ENCODE results near the gene IYD.

Gene IYD

GRCh38 chr6:150368762-150369161, at the start of gene IYD:
Gene IYD (plus strand): TSS chr6:150369012. CDS start chr6:150369032, 20 bp downstream.
- no peak for DNase-seq (ENCODE audit: low read depth in 2 of 2)

GRCh38 chr6:150319924-150320323, 48.9 kb upstream of the IYD start:
- DNase-seq (ENCODE audit: low read depth in 2 of 2): no peak

- DNase-seq (ENCODE audit: low read depth in 2 of 2): no peak
Measured at GRCh38 chr6:150320442-150320841, 48.4 kb upstream of the IYD start.

DNA sequence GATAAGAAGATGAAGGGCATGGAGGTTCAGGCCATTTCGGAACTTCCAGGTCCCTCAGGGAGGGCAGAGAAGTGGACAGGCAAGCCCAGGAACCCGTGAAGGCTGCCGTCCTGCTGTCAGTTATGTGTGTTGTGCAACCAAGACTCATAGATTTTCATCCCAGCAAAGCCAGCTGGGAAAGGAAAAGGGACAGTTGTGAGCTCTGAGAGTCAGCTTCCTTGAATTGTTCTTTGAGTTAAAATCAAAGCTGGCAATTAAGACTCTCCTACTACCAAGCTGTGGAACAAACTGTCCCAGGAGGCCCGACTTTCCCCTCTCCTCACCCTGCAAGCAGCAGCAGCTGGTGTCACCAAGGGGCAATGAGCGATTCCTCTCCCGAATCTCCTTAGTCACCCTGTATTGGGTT, 46.3 kb upstream of the IYD start:
- no peak for DNase-seq (ENCODE audit: low read depth in 2 of 2)

DNA sequence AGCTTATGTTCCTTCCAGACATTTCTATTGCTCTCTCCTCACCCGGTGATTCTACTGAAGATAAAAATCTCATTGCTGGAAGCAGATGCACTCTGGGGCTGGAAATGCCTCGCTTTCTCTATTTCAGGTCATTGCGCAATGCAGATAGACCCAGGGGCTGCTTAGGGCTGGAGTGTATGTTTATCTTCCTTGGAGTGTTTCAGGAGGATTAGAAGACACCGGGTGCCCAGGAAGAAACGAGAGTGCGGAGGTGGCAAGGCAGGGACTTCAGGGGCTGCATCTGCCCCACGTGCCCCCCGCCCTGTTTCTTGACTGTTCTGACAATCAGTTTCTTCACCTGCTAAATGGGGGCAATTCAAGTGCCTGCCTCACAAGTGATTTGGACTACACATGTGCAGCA, 45.6 kb upstream of the IYD start:
- DNase-seq (ENCODE audit: low read depth in 2 of 2): no peak

DNA sequence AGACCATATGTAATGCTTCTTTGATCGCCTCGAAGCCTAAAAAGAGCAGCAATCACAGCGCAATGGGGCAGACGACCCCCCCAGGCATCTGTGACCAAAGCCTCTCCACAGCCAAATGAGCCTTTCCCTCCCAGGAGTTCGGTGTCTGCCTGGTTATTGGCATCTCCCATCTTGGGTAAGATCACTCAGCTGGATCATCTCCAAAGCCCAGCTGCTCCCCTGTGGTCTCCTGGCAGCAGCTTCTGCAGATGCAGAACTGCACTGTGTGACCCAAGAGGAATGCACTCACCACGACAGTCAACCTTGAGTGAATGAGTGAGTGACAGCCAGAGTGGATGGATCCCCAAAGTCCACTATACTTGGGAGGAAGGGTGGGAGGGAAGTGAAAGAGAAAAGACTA, 44.8 kb upstream of the IYD start:
- no peak for DNase-seq (ENCODE audit: low read depth in 2 of 2)

DNA sequence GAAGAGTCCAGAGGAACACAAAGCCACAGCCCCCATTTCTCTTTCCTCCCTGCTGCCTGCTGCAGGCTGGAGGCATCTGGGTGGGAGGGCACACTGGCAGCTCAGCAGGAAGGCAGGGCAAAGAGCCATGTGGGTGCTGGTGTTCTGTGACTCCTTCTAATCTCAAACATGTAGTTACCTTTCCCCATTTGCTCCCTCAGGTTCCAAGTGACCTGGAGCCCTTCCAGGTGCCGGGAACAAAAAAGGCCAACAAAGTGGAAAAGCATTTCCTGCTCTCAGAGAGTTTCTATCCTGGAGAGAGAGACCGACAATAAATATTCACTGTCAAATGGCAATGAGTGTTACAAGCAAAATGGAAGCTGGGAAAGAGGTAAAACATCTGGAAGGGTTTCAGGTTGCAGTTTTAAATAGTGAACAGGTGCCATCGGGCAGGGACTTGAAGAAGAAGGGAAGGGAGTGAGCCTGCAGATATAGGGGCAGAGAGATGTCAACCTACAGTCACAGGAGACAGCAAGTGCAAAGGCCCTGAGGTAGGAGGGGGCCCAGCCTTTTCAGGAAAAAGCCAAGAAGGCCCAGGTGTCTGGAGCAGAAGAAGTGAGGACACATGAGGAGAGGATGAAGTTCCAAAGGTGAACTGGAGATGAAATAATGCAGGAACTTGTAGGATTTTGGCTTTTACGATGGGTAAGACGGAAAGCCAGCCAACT, 43.6 kb upstream of the IYD start:
- no peak for DNase-seq (ENCODE audit: low read depth in 2 of 2)

- no peak for DNase-seq (ENCODE audit: low read depth in 2 of 2)
Measured at GRCh38 chr6:150327117-150327774, 41.6 kb upstream of the IYD start.

DNA sequence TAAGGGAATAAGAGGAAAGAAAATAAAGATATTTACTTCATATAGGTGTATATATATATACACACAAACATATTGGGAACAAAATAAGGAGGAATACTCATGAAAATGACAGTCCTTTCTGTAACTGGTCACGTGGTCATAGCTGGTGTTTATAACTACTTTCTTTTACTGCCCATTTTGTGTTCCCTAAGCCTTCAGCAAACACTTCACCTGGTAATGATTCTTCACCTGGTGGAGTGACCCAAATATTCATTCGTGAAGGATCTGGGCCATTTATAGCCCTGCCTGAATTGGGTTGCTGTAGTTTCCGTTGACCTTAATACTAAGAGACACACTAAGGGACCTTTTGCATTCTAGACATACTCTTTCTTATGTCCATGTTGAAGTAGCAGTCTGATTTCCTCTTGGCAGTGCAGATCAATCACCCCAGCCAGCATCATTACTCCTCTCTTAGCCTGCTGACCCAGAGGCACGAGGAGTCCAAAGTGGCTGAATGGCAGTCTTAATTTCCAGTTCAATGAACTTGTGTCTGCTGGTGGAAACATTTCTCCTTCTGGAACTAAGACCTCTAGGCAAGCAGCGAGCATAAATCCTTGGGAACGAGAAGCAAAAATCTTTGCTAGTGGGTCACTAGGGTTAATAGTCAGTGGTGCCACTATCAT, 39.9 kb upstream of the IYD start:
- no peak for DNase-seq (ENCODE audit: low read depth in 2 of 2)

- DNase-seq (ENCODE audit: low read depth in 2 of 2): no peak
Measured at GRCh38 chr6:150331344-150331743, 37.5 kb upstream of the IYD start.

DNA sequence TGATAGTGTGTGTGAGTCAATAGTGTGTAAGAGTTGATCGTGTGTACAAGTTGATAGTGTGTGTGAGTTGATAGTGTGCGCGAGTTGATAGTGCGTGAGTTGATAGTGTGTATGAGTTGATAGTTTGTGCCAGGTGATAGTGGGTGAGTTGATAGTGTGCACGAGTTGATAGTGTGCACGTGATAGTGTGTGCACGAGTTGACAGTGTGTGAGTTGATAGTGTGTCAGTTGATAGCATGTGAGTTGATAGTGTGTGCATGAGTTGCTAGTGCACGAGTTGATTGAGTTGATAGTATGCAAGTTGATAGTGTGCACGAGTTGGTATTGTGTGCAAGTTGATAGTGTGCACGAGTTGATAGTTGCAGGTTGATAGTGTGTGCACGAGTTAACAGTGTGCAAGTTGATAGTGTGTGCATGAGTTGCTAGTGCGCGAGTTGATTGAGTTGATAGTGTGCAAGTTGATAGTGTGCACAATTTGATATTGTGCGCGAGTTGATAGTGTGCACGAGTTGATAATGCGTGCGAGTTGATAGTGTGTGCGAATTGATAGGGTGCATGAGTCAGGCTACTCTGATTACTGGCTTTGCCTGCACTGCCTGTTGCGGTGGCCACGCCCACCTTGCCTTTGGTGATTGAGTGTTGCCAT, 35.8 kb upstream of the IYD start:
- no peak for DNase-seq (ENCODE audit: low read depth in 2 of 2)

DNA sequence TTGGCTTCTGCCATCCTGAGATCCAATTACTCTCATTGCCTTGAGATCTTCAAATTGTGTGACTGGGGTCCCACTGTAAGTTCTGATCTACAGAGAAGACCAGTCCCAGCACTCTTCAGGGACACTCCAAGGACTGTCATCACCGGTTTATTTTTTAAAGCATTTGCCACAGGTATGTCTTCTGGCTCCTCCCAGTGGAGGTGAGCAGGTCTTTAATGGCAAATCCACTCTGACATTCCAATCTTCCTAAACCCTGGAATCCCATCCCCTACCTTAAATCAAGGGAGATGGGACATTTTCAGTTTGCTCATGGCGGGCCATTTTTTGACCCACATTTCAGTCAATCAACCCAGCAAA, 35.2 kb upstream of the IYD start:
- no peak for DNase-seq (ENCODE audit: low read depth in 2 of 2)

DNA sequence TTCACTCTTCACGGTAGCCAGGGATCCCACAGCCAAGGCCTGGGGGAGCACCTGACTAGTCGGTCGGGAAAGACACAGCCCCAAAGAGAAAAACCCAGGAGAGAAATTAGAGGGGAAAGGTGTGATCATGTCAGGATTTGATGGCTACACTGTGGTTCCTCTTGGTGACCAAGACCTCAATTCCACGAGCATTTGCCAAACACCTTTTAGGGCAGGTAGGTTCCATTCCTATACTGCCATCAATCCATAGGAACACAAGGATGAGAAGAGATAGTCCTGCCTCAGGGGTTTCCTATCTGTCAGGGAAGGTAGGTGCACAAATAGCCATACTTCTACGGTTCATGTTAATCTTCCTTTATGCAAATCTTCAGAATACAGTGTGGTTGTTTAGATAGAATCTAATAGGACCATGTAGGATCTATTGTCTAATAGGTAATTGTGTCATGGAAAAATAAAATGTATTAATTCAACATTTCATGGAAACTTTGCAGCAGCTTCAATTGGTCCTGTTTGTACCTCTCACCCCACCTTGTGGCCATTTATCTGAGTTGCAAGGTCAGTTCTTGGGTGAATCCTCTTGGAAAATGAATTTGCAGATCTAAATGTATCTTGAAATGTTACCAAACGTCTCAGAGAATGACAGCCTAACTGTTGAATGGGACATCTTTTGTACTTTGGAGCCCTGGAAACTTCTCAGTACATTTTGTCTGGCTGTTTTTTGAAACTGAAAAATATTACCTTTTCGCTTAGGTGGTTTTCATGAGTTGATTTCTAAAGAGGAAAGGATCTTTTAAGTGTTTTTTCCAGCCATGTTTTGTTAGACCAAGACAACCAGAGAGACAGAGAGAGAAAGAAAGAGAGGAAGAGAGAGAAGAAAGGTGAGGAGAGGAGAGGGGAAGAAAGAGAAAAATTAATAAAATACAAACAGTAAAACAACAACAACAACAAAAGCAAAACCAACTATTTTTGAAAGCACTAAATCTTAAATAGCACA, 33.7 kb upstream of the IYD start:
- peak; percentile 6 to 19 for DNase-seq (ENCODE audit: low read depth in 2 of 2)

GRCh38 chr6:150336299-150336698, 32.5 kb upstream of the IYD start:
- DNase-seq (ENCODE audit: low read depth in 2 of 2): no peak

DNA sequence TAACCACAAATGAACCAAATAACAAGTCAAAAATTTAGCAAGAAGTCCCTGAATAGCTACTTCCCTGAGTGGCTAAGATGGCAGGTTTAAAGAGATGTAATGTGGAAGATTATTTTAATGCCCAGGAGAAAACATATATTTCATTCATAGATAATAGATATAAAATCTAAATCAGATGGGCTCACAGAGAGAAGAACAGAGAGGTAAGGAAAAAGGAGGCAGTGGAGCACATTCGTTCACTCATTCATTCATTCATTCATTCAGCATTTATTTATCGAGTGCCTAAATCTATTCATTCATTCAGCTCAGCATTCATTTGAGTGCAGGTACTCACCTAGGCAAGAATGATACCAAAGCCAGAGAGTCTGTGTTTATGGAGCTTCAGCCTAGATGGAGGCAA, 32.1 kb upstream of the IYD start:
- no peak for DNase-seq (ENCODE audit: low read depth in 2 of 2)

GRCh38 chr6:150342126-150342525, 26.7 kb upstream of the IYD start:
- no peak for DNase-seq (ENCODE audit: low read depth in 2 of 2)

DNA sequence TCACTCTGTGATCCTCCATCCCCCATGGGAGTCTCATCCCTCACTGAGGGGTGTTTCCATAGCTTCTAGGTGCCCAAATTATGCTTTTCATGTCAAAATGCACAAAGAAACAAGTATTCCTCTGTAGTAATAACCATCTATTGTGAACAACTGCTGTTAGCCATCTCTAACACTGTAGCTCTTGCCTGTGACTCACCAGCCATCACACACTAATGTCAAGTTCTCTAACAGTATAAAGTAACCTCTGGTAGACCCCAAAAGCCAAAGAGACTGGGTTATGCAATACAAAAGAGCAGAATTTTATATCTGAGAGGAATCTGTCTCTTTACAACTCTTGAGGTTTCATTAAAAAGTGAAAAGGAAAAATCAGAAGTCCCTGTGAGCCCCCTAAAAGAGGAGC, 25.4 kb upstream of the IYD start:
- DNase-seq (ENCODE audit: low read depth in 2 of 2): no peak

DNA sequence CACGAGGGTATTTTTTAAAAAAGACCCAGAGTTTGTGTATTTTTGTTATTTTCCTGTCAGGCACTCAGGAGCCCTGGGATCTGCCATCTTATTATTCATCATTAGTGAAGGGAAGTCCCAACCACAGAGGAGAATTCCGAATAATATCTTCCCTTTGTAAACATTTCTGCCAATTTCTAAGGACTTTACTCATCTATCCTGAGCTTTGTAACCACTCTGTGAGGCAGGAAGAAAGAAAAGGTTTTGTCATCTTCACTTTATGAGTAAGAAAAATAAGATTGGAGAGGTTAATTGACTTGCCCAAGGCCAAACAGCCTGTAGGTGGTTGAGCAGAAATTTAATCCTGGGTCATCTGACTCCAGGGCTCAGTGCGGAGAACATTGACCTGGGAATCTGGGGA, 23.0 kb upstream of the IYD start:
- no peak for DNase-seq (ENCODE audit: low read depth in 2 of 2)

DNA sequence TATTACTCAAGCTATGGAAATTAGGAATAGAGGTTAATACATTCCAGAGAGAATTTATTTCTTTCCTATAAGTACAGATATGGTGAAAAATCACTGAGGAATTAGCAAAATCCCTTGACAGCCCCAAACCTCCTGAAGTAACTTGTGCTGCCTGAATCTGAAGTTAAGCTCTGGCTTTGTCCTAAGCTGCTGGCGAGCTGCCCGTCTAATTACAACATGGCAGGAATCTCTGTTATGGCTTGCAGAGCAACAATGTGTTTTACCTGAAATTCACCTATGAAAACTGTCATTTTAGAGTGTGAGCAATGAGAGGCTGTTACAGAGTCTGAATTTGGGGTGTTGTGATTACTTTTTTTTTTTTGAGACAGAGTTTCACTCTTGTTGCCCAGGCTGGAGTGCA, 22.5 kb upstream of the IYD start:
- no peak for DNase-seq (ENCODE audit: low read depth in 2 of 2)

DNA sequence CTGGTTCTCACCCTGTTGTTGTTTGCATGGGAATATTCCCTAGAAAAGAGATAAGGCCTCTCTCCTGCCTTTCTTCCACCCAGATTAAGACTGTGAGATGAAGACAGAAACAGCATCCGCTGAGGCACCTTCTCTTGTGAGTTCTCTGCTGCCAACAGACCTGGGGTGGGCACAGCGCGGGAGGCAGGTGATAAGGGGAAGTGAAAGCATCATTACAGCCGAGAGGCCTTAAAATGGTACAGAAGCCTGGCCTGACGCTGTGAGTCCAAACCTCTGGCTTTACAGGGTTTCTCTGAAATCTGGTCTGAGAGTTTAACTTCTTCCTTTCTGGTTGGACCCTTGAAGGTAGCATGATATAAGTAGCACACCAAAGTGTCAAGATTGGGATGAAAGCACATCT, 21.0 kb upstream of the IYD start:
- DNase-seq (ENCODE audit: low read depth in 2 of 2): no peak

DNA sequence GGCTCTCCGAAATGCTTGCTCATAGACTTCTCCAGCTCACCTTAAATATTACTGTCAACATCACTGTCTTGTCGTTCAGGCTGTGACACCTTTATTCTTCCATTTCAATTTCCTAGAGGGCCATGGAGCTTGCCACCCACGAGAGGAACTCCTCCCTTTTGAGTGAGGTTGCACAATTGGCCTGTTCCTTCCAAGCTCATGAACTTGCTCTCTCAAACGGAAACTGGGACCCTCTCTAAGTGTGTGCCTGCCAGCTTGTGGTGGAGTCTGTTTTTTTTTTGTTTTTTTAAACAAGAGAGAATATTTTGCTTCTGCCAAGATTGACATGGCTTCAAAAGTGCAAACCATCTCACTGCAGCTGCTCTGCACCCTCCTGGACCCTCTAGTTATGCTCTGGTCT, 19.3 kb upstream of the IYD start:
- DNase-seq (ENCODE audit: low read depth in 2 of 2): no peak

Data from stimulated activated CD4-positive, alpha-beta T cell treated with anti-CD3 and anti-CD28 coated beads, Interleukin-4, amount 100 ng/mL, for 48 hours (primary cell).